Memory B cell (primary cell): Measurements from ENCODE around the gene ATP11C.
"Not testable (repeated sequence)": the region's sequence is repeated elsewhere in the genome, so short reads cannot be mapped to it uniquely, and the experiment has no call there.

Source experiments
- ATAC-seq: fragments of 150-1000 bp; cut with Tn5 transposase; 2 replicates; pipeline ENCODE4 v1.10.0; 2021; ENCODE audit warnings: low read depth, mild to moderate bottlenecking, moderate library complexity
- DNase-seq, 2 donors: peaks; one replicate each; pipeline ENCODE4 v3.0.0; 2022; ENCODE audit warnings: low spot score in 2 of 2
- H3K27ac Mint-ChIP-seq: one replicate; pipeline ENCODE4 v1.8.0; 2022; ENCODE audit warnings: mild to moderate bottlenecking, moderate library complexity, mixed read lengths
- H3K27me3 Mint-ChIP-seq: one replicate; pipeline ENCODE4 v1.8.0; 2022; ENCODE audit warnings: mixed read lengths
- H3K36me3 Mint-ChIP-seq: one replicate; pipeline ENCODE4 v1.8.0; 2022; ENCODE audit warnings: mild to moderate bottlenecking, mixed read lengths
- H3K4me1 Mint-ChIP-seq: one replicate; pipeline ENCODE4 v1.8.0; 2022; ENCODE audit warnings: mixed read lengths
- H3K4me3 Mint-ChIP-seq: one replicate; pipeline ENCODE4 v1.8.0; 2022; ENCODE audit warnings: mild to moderate bottlenecking, moderate library complexity, mixed read lengths
- H3K9me3 Mint-ChIP-seq: one replicate; pipeline ENCODE4 v1.8.0; 2022; ENCODE audit warnings: mixed read lengths

ATP11C gene

DNA sequence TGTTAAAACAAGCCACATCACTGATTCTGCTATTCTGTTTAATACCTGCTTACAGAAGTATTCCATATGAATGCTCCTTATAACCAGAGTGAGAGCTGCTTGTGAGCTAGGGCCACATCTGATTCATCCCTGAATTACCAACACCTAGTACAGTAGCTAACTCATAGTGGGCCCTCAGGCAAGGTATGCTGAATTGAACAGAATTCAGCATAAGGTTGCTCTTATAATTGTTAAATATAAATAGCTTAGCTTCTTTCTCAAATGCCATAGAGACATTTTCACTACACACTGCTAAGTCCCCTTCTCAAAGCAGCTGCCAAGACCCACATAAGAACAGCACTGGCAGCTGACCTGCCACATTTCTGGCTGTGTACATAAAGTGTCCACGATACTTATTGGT is 197.9 kb downstream of the ATP11C start:
- peaks cover 7% of the 10 kb centered on the region for H3K36me3 Mint-ChIP-seq
- no peaks in the 10 kb centered on the region for H3K4me1 Mint-ChIP-seq
- H3K27me3 Mint-ChIP-seq: no peaks in the 10 kb centered on the region
- ATAC-seq: no peak
- no peak overlapping the region for H3K4me3 Mint-ChIP-seq
- H3K9me3 Mint-ChIP-seq: no peaks in the 10 kb centered on the region
- no peak for DNase-seq
- no peak overlapping the region for H3K27ac Mint-ChIP-seq

DNA sequence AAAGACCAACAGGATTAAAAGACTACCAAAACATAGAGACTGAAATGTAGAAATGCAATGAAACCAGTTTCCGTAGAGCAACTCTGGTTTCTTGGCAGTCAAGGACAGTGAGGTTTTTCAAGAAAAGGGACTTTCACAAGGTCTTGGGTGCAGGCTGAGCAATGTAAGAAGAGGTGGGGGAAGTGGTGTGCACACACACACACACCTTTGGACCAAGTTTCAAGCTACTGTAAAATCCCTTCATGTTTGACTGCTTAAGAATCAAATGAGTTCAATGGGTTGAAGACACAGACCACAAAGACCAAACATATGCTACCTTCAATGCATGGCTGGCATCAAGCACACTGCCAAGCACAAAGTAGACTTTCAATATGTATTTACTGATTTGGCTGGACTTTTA is 207.1 kb downstream of the ATP11C start:
- Mint-ChIP-seq H3K4me1 (peaks cover 3% of the 10 kb centered on the region), H3K36me3 (peaks cover 4% of the 10 kb centered on the region), H3K27me3 (no peaks in the 10 kb centered on the region), H3K27ac (no peak overlapping the region), H3K4me3 (no peak overlapping the region), H3K9me3 (no peaks in the 10 kb centered on the region)
- DNase-seq: no peak
- no peak for ATAC-seq

DNA sequence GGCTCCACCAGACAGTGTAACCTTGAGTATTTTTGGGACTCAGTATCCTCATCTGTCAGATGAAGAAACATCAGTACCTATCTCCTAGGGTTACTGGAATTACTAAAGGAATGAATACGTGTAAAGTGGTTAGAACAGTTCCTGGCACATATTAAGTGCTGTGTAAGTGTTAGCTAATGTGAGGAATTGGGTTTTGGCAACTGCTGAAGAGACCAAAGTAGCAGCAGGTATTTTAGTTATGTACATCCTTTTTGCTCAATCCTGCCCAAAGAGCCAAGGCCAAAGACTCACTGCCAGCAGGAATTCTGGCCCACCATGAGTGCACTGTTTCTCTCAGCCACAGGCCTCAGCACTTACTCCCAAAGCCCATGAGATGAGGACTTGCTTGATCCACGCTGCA is 208.2 kb downstream of the ATP11C start:
- Mint-ChIP-seq H3K4me3 (no peak overlapping the region), H3K36me3 (peaks cover 4% of the 10 kb centered on the region), H3K27ac (no peak overlapping the region), H3K9me3 (no peaks in the 10 kb centered on the region), H3K4me1 (peaks cover 3% of the 10 kb centered on the region), H3K27me3 (no peaks in the 10 kb centered on the region)
- DNase-seq (no peak), ATAC-seq (no peak)

DNA sequence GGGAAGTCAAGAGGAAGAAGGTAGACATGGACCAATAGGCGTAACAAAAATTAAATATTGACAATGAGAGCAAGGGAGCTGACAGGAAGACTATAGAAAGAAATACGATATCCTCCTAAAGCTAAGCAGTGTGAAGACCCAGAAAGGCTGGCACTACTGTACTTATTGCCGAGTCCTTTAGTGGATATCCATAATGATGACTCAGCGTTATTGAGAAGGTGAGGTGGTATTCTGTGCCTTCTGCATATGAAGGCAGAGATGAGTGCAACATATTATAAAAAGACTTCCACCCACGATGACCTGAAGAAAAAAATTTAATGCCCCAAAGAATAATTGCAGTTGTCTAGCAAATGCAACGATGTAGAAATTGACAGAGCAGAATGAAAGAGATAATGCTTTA is 211.9 kb downstream of the ATP11C start:
- Mint-ChIP-seq H3K4me1 (peaks cover 3% of the 10 kb centered on the region), H3K9me3 (no peaks in the 10 kb centered on the region), H3K27ac (no peak overlapping the region), H3K36me3 (peaks cover 2% of the 10 kb centered on the region), H3K27me3 (no peaks in the 10 kb centered on the region), H3K4me3 (no peak overlapping the region)
- ATAC-seq (no peak), DNase-seq (no peak)

DNA sequence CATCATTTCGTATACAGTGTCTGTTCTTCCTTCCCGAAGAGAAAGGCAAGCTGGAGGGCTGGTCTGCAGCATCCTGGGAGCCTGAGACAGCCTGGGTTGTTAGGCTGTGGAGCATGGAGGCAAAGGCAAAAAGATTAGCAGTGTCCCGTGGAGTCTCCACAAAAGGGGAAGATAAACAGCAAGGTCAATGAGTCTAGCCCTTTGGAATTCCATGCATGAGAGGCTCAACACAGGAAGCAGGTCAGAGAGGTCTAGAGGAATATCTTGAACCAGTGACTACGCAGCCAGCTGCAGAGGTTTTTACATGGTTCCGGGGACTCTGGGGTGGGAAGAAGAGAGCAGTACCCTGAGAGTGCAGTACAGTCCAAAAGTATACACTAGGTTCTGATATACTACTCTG is 212.7 kb downstream of the ATP11C start:
- no peak for DNase-seq
- ATAC-seq: no peak
- Mint-ChIP-seq H3K4me1 (peaks cover 3% of the 10 kb centered on the region), H3K36me3 (peaks cover 2% of the 10 kb centered on the region), H3K9me3 (no peaks in the 10 kb centered on the region), H3K4me3 (no peak overlapping the region), H3K27ac (no peak overlapping the region), H3K27me3 (no peaks in the 10 kb centered on the region)

DNA sequence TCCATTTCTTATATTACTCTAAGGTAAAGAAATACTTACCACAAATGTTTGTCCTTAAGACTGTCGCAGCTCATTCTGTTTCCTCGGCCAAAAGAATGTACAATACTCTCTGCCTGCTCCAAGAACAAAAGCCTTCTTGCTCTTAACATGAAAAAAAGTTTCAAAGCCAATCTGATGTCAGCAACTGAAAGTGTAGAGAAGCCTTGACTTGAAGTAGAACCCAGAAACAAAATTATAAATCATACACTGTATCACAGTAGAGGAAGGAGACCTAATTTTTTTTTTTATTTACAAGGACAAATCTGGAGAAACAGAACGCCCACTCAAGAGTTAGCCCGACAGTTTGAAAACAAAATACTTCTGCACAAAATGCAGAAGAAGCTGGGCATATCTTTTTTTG is 224.8 kb downstream of the ATP11C start, which contains the start of gene MCF2:
MCF2 (minus strand) TSS at position 101 of the 400 bp plus-strand sequence. CDS start 56,423 bp downstream, outside the sequence.
- H3K36me3 Mint-ChIP-seq: peaks cover 2% of the 10 kb centered on the region
- ATAC-seq (no peak), DNase-seq (no peak)
- H3K4me3 Mint-ChIP-seq: no peak within 1 kb of the TSS
- H3K27me3 Mint-ChIP-seq: no peaks in the 10 kb centered on the region
- H3K4me1 Mint-ChIP-seq: no peaks in the 10 kb centered on the region
- peaks cover 4% of the 10 kb centered on the region for H3K9me3 Mint-ChIP-seq
- no peak within 1 kb of the TSS for H3K27ac Mint-ChIP-seq

DNA sequence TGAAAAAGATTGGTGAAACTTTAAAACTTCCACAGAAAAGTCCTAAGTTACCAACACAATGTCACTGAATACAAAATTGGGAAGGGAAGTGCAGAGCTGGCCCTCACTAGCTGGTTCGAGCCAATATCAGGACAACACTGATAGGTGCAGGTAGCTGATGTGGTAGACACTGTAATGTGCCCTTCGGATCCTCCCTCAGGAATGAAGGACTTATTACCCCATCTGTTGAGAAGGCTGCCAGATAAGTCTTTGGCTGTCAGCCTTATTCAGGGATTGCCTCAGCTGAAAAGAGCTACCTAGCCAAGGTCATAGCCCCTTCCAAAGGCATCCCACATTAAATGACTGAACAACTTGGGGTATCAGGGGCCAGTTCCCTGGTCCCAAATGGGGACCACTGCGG is 230.2 kb downstream of the ATP11C start:
- H3K27ac Mint-ChIP-seq: no peak overlapping the region
- peaks cover 5% of the 10 kb centered on the region for H3K9me3 Mint-ChIP-seq
- H3K27me3 Mint-ChIP-seq: no peaks in the 10 kb centered on the region
- H3K4me3 Mint-ChIP-seq: no peak overlapping the region
- H3K4me1 Mint-ChIP-seq: no peaks in the 10 kb centered on the region
- DNase-seq (no peak), ATAC-seq (no peak)
- H3K36me3 Mint-ChIP-seq: peaks cover 4% of the 10 kb centered on the region

DNA sequence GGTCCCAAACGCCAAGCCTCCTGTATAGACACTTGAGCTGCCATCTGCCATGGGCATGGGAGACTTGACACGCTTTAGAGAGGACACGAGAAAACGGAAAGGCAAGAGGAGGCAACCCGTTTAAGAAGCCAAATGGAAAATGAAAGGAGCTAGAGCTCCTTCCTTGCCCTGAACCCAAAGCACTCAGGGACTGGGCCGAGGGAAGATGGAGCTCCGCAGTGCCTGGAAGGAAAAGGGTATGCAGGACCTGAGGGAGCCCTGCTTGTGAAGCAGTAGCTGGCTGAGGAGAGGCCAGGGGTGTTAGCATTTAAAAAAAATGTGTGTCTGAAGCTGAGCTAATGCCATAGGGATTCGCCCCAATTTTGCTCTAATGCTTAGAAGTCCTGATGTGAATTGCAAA is 239.9 kb downstream of the ATP11C start:
- Mint-ChIP-seq H3K27ac (no peak overlapping the region), H3K27me3 (peaks cover 12% of the 10 kb centered on the region), H3K4me1 (peaks cover 6% of the 10 kb centered on the region), H3K36me3 (no peaks in the 10 kb centered on the region), H3K9me3 (no peaks in the 10 kb centered on the region), H3K4me3 (no peak overlapping the region)
- no peak for ATAC-seq
- no peak for DNase-seq

DNA sequence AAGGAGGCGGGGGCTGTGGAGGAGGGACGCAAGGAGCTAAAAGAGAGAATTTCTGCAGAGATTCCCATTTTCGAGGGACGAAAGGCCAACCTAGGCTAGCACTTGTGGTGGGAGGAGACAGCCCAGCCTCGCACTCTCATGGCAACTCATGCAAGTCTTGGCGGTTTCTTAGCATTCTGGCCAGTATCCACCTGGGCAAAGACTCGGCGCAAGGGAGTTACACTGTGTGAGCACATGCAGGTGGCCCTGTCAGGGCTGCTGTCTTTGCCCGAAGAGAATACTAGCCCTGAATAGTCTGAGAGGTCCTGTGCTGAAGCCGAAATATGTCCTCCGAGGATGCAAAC is 240.4 kb downstream of the ATP11C start:
- Mint-ChIP-seq H3K4me1 (peaks cover 6% of the 10 kb centered on the region), H3K27me3 (peaks cover 12% of the 10 kb centered on the region), H3K27ac (no peak overlapping the region), H3K9me3 (no peaks in the 10 kb centered on the region), H3K36me3 (no peaks in the 10 kb centered on the region), H3K4me3 (no peak overlapping the region)
- ATAC-seq (no peak), DNase-seq (no peak)

DNA sequence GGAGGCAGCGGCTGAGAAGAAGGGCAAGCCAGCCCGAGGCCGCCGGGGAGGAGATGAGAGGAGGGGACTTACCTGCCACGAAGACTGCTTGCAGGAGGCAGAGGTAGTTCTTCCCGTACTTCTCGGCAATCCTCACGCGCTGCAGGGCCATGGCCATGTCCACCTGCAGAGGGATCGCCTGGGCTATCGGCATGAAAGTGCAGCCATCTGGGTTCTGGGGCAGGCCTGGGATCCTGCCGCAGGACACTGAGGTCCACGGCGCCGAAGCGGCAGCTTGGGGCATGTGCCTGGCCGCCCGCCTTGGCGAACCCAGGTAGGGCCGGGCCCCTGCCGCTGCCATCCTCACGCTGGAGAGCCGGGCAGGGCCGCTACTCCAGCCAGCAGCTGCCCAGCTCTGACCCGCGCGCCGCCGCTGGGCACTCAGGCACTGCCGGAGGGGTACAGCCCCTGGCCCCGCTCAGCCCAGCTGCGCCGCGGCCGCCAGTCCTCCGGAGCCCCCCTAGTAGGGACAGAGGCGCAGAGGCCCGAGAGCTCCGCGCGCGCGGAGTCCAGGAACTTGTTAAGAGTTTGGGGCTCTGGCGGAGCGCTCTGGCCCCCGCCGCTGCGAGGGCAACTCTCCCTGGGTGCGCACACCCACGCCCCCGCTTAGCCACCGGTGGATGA is 240.9 kb downstream of the ATP11C start:
- Mint-ChIP-seq H3K9me3 (no peaks in the 10 kb centered on the region), H3K4me3 (no peak overlapping the region), H3K36me3 (peaks cover under 1% of the 10 kb centered on the region), H3K27me3 (peaks cover 12% of the 10 kb centered on the region), H3K27ac (no peak overlapping the region), H3K4me1 (peaks cover 6% of the 10 kb centered on the region)
- ATAC-seq (no peak), DNase-seq (no peak)

DNA sequence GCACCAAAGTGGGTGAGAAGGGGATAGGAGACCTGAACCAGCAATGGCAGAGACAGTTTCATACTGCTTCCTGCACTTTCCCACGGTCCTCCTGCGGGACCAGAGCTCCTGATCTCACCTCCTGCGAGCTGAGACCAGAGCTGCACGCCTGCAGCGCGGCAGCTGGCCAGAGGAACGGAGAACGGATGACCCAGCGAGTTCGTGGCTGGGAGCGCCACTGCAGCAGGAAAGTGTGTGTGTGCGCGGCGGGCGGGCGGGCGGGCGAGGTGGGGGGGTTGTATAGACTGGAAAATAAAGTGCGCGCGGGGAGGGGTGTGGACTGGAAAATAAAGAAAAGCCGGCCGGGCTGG is 241.4 kb downstream of the ATP11C start:
- H3K27me3 Mint-ChIP-seq: peaks cover 12% of the 10 kb centered on the region
- H3K27ac Mint-ChIP-seq: no peak overlapping the region
- H3K36me3 Mint-ChIP-seq: peaks cover 6% of the 10 kb centered on the region
- H3K4me3 Mint-ChIP-seq: peak overlapping the region; percentile 17
- H3K9me3 Mint-ChIP-seq: peaks cover 3% of the 10 kb centered on the region
- ATAC-seq: no peak
- peaks cover 6% of the 10 kb centered on the region for H3K4me1 Mint-ChIP-seq
- no peak for DNase-seq

DNA sequence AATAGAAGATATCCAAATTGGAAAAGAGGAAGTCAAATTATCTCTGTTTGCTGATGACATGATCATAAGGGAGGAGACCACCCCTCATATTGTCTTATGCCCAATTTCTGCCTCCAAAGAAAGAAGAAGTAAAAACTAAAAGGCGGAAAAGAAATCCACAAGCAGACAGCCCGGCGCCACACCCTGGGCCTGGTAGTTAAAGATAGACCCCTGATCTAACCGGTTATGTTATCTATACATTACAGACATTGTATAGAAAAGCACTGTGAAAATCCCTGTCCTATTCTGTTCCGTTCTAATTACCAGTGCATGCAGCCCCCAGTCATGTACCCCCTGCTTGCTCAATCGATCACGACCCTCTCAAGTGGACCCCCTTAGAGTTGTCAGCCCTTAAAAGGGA is 247.7 kb downstream of the ATP11C start:
- H3K27me3 Mint-ChIP-seq, H3K4me1 Mint-ChIP-seq, DNase-seq, ATAC-seq, H3K36me3 Mint-ChIP-seq, H3K27ac Mint-ChIP-seq, H3K4me3 Mint-ChIP-seq, H3K9me3 Mint-ChIP-seq: not testable (repeated sequence)

DNA sequence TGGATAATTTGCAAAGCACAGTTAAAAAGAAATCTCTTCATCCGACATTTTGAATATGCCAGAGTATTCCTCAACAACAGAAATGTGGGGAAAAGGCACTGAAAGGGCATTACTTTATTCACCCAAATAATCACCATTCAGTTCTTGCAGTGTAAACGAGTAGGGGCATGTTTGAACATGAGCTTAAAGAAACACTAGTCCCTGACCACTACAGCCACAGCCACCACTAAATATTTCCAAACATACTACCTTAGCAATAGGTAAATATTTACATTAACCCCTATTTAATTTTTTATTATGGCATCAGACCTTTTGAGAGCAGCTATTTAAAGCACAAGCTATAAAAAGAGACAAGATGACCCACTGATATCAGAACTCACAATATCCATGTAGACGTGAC is 252.5 kb downstream of the ATP11C start:
- Mint-ChIP-seq H3K9me3 (peaks cover 3% of the 10 kb centered on the region), H3K4me1 (no peaks in the 10 kb centered on the region), H3K27me3 (no peaks in the 10 kb centered on the region), H3K4me3 (no peak overlapping the region), H3K27ac (no peak overlapping the region), H3K36me3 (peaks cover 2% of the 10 kb centered on the region)
- ATAC-seq (no peak), DNase-seq (no peak)
